ENCODE measurements around the gene NCKAP5.
A peak's percentile ranks its signal among the peaks of the same experiment; 100 is the strongest.
"Not testable (repeated sequence)": the region's sequence is repeated elsewhere in the genome, so short reads cannot be mapped to it uniquely, and the experiment has no call there.

NCKAP5 gene

DNA sequence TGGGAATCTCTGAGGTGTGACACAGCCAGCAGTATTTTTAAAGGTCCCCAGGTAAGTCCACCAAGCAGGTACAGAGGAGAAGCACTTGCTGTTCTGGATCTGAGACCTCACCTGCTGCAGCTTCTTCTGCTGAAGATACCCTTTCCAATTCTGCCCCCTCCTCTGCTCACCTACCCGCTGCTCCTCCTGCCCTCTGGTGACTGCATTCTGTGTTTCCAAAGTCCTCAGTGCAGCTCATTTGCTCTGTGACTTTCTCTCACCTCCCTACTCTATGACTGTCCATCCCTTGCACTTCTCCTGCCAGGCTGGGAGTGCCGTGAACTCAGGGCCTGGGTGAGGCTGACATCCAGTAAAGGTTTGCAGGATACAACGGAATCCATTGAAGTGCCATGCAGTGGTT lies 693.1 kb downstream of the NCKAP5 start:
- no peak for DNase-seq (ENCODE audit: low spot score)

- no peak for DNase-seq (ENCODE audit: low spot score)
Observed at GRCh38 chr2:132873738-132874137, 694.5 kb downstream of the NCKAP5 start.

GRCh38 chr2:132871831-132872230 lies 696.4 kb downstream of the NCKAP5 start:
- no peak for DNase-seq (ENCODE audit: low spot score)

GRCh38 chr2:132863961-132864360 lies 704.3 kb downstream of the NCKAP5 start:
- DNase-seq (ENCODE audit: low spot score), result no peak

GRCh38 chr2:132860220-132860619 lies 708.0 kb downstream of the NCKAP5 start:
- DNase-seq (ENCODE audit: low spot score), result no peak

- no peak for DNase-seq (ENCODE audit: low spot score)
Observed at GRCh38 chr2:132859590-132859989, 708.7 kb downstream of the NCKAP5 start.

- no peak for DNase-seq (ENCODE audit: low spot score)
Observed at GRCh38 chr2:132857319-132857718, 710.9 kb downstream of the NCKAP5 start.

DNA sequence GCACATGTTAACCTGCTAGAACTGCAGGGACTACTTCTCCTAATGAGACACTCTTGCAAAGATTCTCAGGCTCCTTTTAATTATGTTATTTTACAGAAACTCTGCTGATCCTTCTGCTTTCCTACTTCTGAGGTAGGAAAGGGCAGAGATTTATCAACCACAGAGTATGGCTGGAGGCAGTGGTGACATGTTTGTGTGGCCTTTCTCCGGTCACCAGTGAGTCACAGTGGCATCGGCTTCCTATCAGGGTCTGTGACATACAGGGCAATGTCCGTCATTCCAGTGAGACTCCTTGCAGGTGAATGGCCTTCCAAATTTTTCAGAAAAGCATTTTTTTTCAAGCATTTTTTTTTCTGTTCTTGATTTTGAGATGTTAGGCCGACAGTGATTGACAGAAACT lies 717.6 kb downstream of the NCKAP5 start:
- no peak for DNase-seq (ENCODE audit: low spot score)

- no peak for DNase-seq (ENCODE audit: low spot score)
Observed at GRCh38 chr2:132849118-132849517, 719.1 kb downstream of the NCKAP5 start.

DNA sequence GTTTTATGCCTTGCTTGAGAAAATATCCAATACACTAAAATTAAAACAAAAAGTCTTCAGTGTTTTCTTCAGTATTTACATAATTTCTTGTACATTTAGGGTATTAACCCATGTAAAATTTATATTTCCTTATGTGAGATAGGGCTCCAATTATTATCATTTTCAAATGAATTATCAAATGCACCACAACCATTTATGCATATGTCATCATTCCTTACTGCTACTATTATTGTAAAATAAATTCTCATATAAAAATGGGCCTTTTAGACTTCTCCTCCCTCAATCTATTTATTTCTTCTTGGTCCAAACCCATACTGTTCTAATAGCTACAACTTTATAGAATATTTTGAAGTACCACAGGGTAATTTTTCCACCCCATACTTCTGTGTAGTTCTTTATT lies 722.9 kb downstream of the NCKAP5 start:
- DNase-seq (ENCODE audit: low spot score), result no peak

GRCh38 chr2:132844585-132844984 lies 723.7 kb downstream of the NCKAP5 start:
- no peak for DNase-seq (ENCODE audit: low spot score)

DNA sequence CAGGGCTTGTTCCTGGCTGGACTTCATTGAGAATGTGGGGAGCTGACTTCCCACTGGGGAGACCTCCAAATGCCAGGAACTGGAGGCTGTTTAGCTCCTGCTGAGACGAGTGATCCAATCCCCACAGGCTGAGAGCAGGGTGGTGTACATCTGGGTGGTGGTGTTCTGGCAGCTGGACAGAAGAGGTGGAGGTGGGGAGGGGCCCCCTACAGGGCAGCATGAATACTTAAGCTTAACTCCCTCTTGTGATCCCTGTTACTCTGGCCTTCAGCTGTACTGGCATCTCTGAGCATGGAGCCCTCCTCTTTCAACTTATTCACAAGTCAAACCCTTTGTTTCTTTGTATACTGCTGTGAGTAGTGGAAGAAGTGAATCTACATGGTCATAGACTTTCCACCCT lies 730.5 kb downstream of the NCKAP5 start:
- no peak for DNase-seq (ENCODE audit: low spot score)

DNA sequence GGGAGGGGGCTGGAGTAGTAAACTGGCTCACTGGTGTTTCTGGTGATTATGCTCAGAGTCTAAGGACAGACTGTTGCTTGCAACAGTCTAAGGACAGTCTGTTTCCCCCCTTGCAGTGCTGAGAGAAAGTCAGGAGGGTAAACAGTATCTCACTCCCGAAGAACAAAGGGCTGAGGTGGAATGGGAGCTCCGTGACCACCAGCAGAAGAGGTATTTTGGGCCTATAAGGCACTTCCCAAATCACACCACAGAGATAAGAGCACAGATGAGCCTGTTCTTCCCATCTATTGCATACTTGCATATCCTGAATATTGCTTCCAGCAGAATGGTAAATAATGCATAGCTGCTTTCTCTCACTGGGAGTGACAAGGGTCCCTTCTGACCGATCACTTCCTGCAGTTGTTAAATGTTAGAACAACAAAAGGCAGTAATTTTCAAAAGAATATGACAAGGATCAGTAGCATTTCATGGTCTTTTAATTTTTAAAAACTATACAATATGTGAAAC lies 737.9 kb downstream of the NCKAP5 start:
- no peak for DNase-seq (ENCODE audit: low spot score)

- no peak for DNase-seq (ENCODE audit: low spot score)
Observed at GRCh38 chr2:132825601-132826000, 742.7 kb downstream of the NCKAP5 start.

DNA sequence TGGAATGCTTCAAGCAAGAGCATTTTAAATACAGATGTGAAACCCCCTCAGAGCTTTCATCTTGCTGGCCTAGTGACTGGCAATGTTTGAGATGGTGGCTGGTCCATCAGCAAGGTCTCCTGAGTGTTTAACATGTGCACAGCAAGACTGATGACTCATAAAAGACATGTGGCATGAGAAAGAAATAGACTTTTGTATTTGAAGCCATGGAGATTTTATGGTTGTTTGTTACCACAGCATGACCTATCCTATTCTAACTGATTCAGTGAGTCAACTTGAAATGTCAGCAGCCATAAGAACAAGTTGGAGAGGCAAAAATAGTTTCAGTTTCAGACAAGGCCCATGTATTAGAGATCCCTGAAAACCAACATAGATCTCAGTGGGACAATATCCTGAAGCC lies 743.5 kb downstream of the NCKAP5 start:
- peak; percentile 12 for DNase-seq (ENCODE audit: low spot score)

DNA sequence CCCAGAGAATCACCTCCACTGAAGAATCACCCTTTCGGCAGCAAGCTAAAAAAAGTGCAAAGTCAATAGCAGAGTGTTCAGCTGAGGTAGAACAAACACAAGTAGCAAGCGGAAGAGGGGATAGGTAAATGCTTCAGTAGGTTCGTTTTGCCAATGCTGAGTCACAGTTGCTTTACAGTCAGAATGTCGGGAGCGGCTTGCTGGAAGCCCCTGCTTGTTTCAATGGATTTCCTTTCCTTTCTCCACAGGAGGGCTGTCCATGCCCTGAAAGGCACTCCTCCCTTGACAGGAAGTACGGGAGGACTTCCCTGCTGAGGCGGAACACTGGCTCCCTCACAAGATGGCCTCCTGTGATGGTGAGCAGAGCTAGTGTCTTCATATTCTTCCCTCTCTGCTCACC lies 752.0 kb downstream of the NCKAP5 start:
- no peak for DNase-seq (ENCODE audit: low spot score)

GRCh38 chr2:132815516-132815915 lies 752.7 kb downstream of the NCKAP5 start:
- peak; percentile 59 for DNase-seq (ENCODE audit: low spot score)

DNA sequence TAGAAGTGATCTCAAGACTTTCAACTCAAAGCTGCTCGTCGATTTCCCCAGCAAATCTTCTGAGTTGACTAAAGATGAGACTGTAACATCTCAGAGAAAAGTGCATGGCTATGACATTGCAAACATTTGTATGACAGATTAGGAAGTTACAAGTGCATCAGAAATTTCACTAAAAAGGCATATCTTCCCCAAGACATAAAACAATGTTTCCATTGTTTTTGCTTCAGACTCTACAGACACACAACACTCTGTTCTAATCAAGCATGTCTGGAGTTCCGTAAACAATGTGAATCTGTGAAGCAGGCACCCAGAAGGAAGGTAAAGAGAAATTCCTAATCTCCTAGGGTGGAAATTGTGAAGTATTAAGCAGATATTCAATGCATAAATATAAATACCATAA lies 753.6 kb downstream of the NCKAP5 start:
- no peak for DNase-seq (ENCODE audit: low spot score)

GRCh38 chr2:132813422-132813821 lies 754.8 kb downstream of the NCKAP5 start:
- DNase-seq (ENCODE audit: low spot score), result no peak

GRCh38 chr2:132811148-132811915 lies 756.9 kb downstream of the NCKAP5 start:
- DNase-seq (ENCODE audit: low spot score), result no peak

DNA sequence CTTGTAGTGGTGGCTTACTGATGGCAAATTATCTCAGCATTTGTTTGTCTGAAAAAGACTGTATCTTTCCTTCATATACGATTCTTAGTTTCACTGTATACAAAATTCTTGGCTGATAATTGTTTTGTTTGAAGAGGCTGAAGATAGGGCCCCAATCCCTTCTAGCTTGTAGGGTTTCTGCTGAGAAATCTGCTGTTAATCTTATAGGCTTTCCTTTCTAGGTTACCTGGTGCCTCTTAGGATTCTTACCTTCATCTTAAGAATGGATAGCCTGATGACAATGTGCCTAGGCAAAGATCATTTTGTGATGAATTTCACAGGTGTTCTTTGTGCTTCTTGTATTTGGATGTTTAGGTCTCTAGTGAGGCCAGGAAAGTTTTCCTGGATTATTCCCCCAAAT lies 758.3 kb downstream of the NCKAP5 start:
- DNase-seq (ENCODE audit: low spot score), result not testable (repeated sequence)

- DNase-seq (ENCODE audit: low spot score), result peak; percentile 17
Observed at GRCh38 chr2:132804051-132804450, 764.2 kb downstream of the NCKAP5 start.

DNA sequence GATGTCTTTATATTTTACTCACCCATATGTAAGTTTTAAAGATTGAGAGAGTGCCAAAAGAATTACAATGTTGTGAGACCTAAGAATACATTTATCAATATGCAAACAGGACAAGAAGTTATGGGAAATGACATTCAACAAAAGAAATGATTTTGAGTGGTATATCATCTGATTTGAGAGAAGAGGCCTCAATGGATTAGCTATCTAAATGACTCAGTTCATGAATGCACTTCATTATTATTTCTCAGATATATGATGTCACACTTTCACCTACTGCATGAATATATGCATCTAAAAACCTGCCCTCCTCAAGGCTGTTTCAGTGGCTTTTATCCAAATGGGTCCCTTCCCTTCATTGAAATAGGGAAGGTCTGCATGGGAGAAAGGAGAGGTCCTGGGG lies 769.9 kb downstream of the NCKAP5 start:
- DNase-seq (ENCODE audit: low spot score), result no peak

DNA sequence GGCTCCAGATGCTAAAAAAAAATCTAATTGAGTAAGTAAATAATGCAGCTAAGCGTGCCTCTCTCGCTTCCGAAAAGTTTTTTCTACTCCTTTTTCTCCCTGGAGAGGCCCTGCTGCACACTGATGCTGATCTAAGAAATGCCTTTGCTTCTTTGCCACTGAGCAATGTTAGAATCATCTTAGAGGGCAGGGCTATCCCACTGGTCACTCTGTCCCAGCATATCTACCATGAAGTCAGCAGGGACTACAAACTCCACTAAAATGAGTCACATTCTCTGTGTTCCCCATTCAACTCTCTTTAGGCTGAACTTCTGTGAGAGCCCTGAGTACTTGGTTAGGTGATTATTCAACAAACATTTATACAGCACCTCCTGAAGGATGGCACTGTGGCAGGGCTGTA lies 770.7 kb downstream of the NCKAP5 start:
- peak; percentile 57 for DNase-seq (ENCODE audit: low spot score)
